Skin epidermis (tissue), 12 donors: Measurements from ENCODE around the gene IPO7.
"Not testable (repeated sequence)": the region's sequence is repeated elsewhere in the genome, so short reads cannot be mapped to it uniquely, and the experiment has no call there.

Experiments
- H3K27ac ChIP-seq, 21 experiments: fragments of 200-600 bp; sonication (generic) in 11 of 21; one replicate each; pipeline ENCODE4 v1.5.0; 2020; ENCODE audit warnings: mild to moderate bottlenecking in 3 of 21, inconsistent platforms in 2 of 21, moderate library complexity in 2 of 21
- H3K4me3 ChIP-seq, 7 experiments: fragments of 200-600 bp; sonication (generic) in 2 of 7; one replicate each; pipeline ENCODE4 v1.5.0; 2020; ENCODE audit warnings: inconsistent platforms in 2 of 7, mild to moderate bottlenecking in 2 of 7, moderate library complexity in 1 of 7

IPO7 gene

DNA sequence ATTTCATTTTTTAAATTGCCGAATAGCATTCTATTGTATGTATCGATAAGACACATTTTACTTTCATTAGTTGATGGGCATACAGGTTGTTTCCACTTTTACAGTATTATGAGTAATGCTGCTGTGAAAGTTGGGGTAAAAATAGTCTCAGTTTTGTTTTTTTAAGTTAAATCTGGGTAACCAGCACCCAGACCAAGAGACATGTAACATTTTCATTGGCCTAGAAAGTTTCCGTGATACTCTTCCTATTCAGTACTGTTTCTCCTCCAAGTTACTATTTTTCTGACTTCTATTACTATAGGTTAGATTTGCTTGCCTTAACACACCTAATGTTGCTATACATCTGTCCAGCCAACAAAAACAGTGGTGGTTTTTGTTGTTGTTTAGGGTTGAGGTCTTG, 12.3 kb downstream of the IPO7 start:
- H3K4me3 ChIP-seq: no peak overlapping the region

DNA sequence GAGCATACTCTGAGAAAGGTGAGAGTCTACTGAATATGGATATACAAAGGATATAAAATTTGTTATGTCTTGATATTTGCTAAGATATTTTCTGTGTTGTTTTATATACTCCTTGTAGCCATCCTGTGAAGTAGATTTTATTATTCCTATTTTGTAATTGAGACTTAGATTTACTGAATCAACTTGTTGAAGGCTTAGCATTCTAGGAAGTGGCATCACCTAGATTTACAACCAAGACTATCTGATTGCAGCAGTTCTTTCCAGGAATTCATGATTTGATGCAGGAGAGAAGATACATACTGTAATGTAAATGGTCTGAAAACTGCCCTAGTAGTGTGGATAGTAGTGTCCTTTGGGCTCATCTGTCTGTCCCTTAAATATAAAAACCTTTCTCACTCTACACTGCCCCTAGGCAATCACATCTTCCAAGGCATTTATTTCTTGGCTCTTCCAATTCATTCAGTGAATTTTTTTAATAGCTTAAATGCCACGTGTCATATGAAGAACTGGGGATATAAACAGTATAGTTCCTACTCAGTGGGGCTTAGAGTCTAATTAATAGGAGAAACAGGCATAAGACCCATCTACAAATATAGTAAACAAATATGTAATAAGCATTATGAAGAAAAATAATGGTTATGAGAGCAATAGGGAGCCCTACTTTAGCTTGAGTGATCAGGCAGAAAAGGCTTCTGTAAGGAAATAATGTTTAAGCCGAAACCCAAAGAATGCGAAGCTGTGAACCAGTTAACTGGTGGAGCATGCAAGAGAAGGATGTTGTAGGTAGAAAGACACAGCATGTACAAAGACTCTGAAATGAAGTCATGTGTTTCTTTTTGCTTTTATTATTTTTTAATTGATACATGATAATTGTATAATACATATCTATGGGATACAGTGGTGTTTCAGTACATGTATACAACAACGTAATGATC, 13.6 kb downstream of the IPO7 start:
- no peak overlapping the region for H3K27ac ChIP-seq

More for the DNA sequence above, 12.3 kb downstream of the IPO7 start:
- no peak overlapping the region for H3K27ac ChIP-seq

DNA sequence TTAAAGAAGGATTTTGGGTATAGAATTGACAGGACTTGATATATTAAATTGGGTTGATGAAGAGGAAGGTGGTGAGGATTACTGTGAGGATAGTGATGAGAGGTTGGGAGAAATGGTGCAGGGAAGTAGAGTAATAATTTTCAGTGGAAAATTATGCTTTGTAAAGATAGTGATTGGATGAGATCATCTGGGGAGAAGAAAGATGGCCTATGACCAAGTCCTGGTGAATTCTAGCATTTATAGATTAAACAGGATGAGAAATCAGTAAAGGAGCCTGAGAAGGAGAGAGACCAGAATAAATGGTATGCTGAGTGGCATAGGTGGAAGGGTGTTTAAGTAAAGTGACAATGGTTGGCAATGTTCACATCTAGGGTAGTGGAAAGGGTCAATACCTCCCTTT, 15.0 kb downstream of the IPO7 start:
- H3K4me3 ChIP-seq: no peak overlapping the region
- H3K27ac ChIP-seq: no peak overlapping the region

More for the DNA sequence above, 13.6 kb downstream of the IPO7 start:
- no peak overlapping the region for H3K4me3 ChIP-seq

DNA sequence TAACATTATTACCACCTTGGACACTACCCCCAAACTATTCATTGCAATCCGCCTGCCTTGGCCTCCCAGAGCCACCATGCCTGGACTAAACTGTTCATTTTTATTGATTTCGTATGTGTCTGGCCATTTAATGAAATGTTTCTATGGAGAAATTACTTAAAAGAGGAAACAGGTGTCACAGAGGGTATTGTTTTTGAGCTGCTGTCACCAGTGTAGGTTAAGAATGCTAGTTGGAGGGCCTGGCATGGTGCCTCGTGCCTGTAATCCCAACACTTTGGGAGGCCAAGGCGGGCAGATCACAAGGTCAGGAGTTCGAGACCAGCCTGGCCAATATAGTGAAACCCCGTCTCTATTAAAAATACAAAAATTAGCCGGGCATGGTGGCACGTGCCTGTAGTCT, 17.4 kb downstream of the IPO7 start:
- not testable (repeated sequence) for H3K27ac ChIP-seq, H3K4me3 ChIP-seq

DNA sequence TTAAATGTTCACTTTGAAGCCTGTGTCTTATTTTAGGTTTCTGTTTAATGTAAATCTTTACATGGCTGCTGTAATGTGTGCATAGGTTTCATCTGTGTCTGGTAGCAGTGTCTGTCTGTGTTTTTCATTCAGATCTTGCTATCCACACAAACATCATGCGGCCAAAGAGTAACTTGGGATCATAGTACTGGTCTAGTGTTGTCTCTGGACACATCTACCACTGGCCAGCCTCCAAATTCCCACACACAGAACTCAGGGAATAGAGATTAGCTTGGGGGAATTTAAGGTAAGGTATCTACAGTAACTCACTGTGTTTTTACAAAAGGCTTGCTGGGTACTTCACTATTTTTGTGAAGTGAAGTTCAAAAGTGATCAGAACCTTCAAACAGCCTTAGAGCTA, 44.3 kb downstream of the IPO7 start:
- no peak overlapping the region for H3K27ac ChIP-seq
- H3K4me3 ChIP-seq: no peak overlapping the region

DNA sequence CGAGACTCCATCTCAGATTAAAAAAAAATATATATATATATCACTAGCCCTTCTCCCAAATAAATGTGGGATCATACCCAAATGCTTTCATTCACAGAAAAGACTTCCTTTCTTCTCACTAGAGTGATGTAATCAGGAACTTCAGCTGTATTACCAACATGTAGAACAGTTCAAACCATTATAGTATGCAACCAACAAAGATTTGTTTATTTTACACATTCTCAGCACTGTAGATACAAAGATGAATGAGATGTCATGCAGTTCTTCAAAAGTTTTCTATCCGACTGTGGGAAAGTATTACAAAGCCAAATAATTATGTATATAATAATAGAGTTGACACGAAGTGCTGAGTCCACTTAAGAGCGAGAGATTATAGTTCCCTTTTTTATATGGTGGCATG, 54.2 kb downstream of the IPO7 start:
- H3K27ac ChIP-seq: no peak overlapping the region
- no peak overlapping the region for H3K4me3 ChIP-seq

DNA sequence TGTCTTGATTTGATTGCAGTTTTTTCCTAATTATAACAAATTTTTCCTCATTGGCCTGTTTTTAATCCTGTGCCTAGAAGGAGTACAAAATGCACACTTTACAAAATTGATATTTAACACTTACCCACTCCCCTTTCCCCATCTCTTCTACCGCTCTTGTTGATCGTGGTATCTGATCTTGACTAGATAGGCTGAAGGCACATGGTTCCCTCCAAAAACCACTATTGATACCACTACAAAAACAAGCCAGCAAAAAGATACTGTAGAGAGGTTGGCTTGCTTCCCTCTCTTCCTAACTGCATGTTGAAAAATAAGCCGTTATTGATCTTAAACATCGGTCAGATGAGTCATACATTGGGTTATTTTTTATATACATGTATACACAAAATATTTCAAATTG, 61.8 kb downstream of the IPO7 start:
- Histone ChIP-seq H3K4me3 (no peak overlapping the region), H3K27ac (no peak overlapping the region)

DNA sequence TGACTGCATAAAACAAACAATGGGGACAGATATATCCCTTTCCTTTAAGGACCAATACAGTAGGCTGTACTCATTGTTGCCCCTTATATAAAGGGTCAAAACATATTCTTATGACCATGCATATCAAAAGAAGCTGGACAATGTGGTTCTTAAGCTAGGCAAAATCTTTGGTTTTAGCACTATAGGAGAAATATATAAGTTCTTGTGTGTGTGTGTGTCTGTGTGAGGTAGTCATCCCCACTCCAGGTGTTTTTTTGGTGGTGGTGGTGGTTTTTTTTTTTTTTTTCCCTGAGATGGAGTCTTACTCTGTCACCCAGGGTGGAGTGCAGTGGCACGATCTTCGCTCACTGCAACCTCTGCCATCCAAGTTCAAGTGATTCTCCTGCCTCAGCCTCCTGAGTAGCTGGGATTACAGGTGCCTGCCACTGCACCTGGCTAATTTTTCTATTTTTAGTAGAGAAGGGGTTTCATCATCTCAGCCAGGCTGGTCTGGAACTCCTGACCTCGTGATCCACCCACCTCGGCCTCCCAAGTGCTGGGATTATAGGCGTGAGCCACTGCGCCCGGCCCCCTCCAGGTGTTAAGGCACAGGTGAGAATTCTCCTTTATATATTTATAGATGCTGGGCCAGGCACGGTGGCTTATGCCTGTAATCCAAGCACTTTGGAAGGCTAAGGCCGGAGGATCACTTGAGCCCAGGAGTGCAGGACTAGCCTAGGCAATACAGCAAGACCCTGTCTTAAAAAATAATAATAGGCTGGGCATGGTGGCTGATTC, 64.3 kb downstream of the IPO7 start:
- H3K4me3 ChIP-seq: no peak overlapping the region

DNA sequence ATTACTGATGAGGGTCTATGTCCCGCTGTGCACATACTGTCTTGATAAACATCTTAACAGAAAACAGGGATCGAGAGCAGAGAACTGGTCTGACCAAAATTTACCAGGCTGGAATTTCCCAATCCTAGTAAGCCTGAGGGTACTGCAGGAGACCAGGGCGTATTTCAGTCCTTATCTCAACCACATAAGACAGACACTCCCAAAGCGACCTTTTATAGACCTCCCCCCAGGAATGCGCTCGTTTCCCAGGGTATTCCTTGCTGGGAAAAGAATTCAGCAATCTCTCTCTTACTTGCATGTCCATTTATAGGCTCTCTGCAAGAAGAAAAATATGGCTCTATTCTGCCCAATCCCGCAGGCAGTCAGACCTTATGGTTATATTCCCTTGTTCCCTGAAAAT, 67.6 kb downstream of the IPO7 start:
- H3K27ac ChIP-seq, H3K4me3 ChIP-seq: not testable (repeated sequence)

More for the DNA sequence above, 64.3 kb downstream of the IPO7 start:
- H3K27ac ChIP-seq: no peak overlapping the region

DNA sequence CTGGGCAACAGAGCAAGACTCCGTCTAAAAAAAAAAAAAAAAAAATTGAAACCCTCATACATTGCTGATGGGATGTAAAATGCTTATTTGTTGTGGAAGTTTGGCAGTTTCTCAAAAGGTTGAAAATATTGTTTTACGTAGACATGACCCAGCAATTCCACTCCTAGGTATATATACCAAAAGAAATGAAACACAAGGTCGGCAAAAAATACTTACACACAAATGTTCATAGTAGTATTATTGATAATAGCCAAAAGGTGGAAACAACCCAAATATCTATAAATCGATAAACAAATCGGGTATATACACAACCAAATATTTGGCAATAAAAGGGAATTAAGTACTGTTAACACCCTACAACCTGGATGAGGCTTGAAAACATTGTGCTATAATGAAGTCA, 71.3 kb downstream of the IPO7 start:
- Histone ChIP-seq H3K27ac (no peak overlapping the region), H3K4me3 (no peak overlapping the region)

DNA sequence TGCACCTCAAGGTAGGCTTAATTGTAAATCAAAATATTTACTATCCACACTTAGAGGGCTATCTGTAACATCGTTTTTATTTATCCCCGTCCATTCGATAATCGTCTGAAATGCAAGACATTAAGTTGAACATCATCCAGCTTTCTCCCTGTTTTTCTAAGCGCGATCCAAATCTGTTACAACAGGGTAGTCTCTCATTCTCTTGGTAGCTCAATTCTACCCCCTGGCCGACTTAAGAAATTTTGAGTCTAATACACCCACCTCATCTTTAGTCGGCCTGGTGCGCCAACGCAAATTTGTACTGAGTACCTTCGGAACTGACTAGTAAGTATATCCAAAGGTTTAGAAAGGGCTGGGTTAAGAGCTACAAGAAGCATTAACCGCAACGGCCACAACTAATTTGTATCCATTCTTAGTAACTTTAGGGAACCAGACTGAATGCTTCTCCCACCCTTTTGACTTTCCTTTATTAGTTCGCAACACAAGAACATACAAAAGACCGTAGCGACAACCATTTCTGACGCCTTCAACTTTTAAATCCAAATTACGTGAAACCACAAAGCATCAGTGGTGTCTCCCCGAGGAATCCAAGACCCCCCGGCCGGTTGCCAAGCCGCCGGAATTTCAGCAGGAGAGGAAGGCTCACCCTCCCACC, 75.3 kb downstream of the IPO7 start:
- peak overlapping the region; percentile 86 to 100 (median 99) for H3K27ac ChIP-seq
- H3K4me3 ChIP-seq: peak overlapping the region; percentile 63 to 94 (median 85)

DNA sequence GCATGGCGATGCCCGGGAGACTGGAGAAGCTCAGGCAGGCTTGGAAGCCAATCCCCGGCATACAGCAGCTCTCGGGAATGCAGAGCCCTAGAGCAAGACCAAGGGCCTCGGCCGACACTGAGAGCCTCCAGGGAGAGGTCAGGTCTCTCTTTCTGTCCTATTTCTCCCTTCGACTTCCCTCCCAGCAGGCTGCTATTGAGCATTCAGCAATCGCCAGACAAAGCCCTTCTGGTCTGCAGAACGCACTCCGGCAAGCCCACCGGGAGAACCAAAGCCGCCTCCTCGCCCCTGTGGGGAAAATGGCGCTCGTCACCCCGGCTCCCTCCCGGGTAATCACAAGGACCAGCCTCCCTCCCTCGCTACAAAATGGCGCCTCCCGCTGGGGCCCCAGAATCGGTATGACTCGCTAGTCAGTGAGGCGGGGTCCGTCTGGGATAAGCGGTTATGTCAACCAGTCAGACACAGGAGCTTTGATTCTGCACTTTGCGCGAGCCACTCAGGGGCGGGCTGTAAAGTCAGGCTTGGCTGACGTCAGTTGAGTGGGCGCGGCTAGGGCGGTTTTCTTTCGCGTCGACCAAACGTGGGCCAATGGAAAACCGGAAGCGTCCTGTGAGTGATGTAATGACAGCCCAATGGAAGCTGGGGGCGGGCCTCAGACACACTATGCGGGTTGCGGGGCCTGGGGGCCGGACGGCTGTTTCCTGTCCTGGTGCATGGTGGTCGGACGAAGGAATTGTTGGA, 76.0 kb downstream of the IPO7 start, which contains the start of gene ZNF143:
ZNF143 (plus strand) TSS at position 691 of the 741 bp plus-strand sequence. CDS start 10,297 bp downstream, outside the sequence.
- peak within 1 kb of the TSS; percentile 63 to 94 (median 85) for H3K4me3 ChIP-seq
- H3K27ac ChIP-seq: peak within 1 kb of the TSS; percentile 86 to 100 (median 99)

DNA sequence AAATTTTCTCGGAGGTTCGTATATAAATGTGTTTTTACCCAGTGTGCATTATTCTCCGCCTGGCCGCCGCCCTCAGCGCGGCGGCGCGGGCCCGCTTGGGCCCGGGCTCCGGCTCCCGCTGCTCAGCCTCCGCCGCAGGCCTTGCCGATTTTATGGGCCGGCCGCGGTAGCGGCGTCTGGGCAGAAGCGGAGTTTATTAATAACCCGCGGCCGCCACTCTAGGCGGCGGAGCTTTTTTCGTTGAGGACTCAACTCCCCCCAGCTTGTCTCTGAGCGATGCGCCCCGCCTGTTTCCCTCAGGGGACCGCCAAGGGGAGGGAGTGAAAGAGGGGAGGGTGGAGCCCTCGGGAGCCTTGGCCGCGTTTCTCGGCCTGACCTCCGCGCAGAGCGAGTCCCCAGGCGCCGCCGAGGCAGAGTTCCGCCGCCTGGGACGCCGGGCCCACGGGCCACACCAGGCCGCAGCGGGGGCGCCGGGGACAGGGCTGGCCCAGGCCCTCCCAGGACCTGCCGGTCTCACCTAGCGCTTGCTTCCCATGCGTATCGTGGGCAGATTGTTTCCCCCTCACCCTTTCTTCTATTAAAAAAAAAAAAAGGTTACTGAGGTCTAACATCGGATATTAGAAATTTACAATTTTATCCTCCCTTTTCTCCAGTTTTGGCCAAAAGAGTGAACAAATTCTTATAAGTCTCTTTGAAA, 76.8 kb downstream of the IPO7 start:
- H3K27ac ChIP-seq: peak overlapping the region; percentile 78 to 100 (median 99)
- peak overlapping the region; percentile 51 to 94 (median 63) for H3K4me3 ChIP-seq

DNA sequence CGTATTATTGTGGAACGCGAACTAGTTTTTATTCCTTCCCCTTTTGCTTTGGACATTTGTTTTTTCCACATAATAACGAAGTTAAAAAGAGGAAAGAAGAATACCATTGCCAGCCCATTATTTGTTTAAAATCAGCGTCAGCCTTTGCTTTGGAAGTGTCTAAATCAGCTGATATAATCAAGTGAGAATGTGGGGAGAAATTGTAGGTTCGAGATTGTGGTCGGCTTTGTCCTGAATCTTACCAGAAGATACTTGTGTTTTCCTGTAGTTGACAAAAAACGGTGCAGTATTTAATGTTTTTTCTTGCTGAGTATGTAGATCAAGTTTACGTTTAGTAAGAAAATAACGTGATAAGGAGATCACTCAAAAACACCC, 77.3 kb downstream of the IPO7 start:
- peak overlapping the region; percentile 78 to 100 (median 99) for H3K27ac ChIP-seq
- peak overlapping the region; percentile 51 to 94 (median 63) for H3K4me3 ChIP-seq

DNA sequence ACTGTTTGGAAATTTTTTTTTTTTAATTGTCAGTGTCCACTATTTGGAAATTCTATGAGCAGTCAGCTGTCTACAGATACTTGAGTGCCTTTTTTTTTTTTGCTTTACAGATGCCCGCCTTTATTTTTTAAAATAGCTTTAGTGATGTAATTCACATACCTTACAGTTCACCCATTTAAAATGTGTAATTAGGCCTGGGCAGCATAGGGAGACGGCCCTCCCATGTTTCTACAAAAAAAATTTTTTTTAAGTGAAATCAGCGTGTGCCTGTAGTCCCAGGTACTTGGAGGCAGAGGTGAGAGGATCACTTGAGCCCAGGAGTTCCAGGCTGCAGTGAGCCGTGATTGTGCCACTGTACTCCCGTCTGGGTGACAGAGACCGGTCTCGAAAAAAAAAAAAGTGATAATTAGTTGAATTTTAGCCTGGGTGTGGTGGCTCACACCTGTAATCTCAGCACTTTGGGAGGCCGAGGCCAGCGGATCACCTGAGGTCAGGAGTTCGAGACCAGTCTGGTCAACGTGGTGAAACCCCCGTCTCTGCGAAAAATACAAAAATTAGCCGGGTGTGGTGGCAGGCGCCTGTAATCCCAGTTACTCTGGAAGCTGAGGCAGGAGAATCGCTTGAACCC, 77.8 kb downstream of the IPO7 start:
- Histone ChIP-seq H3K27ac (peak overlapping the region in 20 of 21 experiments; percentile 93 to 100 (median 99)), H3K4me3 (peak overlapping the region; percentile 51 to 94 (median 63))

DNA sequence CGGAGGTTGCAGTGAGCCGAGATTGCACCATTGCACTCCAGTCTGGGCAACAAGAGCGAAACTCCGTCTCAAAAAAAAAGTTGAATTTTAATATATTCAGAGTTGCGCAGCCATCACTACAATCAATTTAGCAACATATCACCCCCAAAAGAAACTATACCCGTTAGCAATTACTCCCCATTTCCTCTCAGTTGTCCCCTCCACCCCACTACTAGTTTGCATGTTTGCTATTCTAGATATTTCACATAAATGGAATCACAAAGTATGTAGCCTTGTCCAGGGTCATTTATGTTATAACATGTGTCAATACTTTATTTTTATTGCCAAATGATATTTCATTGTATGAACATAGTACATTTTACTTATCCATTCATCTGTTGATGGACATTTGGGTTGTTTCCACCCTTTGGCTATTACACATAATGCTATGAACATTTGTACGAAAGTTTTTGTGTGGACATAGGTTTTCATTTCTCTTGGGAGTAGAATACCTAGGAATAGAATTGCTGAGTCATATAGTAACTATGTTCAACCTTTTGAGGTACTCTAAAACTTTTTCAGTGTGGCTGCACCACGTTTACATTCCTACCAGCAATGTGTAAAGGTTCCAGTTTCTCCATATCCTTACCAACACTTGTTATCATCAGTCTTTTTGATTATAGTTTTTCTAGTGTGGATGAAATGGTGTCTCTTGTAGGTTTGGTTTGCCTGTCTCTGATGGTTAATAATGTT, 78.5 kb downstream of the IPO7 start:
- Histone ChIP-seq H3K4me3 (no peak overlapping the region), H3K27ac (peak overlapping the region in 5 of 21 experiments; percentile 25 to 100 (median 98))

DNA sequence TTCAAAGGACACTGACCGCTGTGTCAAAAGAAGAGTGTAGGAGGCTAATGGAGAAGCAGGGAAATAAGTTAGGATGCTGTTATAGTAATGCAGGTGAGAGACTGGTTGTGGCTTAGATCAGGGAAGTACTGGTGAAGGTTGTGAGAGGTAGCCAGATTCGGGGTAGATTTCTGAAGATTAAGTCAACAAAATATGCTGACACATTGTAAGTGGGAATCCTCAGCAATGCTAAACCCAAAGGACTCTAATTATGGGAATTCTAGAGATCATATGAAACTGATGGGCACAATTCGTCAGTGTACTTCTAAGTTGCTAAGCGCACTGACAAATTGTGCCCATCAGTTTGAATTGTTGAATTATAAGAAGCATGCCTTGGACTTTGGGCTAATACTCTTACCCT, 86.3 kb downstream of the IPO7 start:
- no peak overlapping the region for H3K27ac ChIP-seq
- no peak overlapping the region for H3K4me3 ChIP-seq

DNA sequence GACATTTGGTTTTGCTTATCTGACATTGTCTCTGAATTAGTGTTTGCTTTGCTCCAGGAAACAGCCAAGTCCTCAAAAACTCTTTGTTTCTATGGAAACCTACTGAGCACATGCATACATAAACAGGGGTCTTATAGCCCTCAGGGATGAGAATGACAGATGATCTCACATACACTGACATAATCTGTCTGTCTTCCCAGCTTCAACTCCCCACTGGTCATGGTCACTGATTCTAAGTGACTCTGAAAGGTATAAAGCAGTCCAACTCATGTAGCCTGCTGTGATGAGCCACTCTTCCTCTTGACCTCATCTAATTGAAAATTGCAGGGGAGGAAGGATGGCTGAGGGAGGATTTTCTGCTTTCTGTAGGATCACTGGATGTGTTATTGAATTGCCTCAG, 89.0 kb downstream of the IPO7 start:
- H3K4me3 ChIP-seq: no peak overlapping the region
- no peak overlapping the region for H3K27ac ChIP-seq
